IMR-90 (cell line): ENCODE measurements around the gene DCP2.
A peak's percentile ranks its signal among the peaks of the same experiment; 100 is the strongest.

Source experiments
- CEBPB ChIP-seq: IDR thresholded peaks from 2 replicates; pipeline ENCODE4 v1.6.1; 2012; ENCODE audit warnings: low read depth, low read length, improper control_type of control experiment
- CHD1 ChIP-seq: IDR thresholded peaks from 2 replicates; pipeline ENCODE4 v1.6.1; 2012; ENCODE audit warnings: low read depth, low read length, improper control_type of control experiment
- FOS ChIP-seq: fragments of 150-350 bp; IDR thresholded peaks from 2 replicates; pipeline ENCODE4 v1.6.1; 2016; ENCODE audit warnings: low read depth, low read length
- POLR2A ChIP-seq: IDR thresholded peaks from 2 replicates; pipeline ENCODE4 v1.6.1; 2012; ENCODE audit warnings: mild to moderate bottlenecking, low read depth, low read length
- RAD21 ChIP-seq: IDR thresholded peaks from 2 replicates; pipeline ENCODE4 v1.6.1; 2012; ENCODE audit warnings: low read length, improper control_type of control experiment
- RFX5 ChIP-seq: IDR thresholded peaks from 2 replicates; pipeline ENCODE4 v1.8.0; 2012; ENCODE audit warnings: low read depth, mild to moderate bottlenecking, low read length, moderate library complexity
- SMC3 ChIP-seq: fragments of 150-350 bp; IDR thresholded peaks from 2 replicates; pipeline ENCODE4 v1.6.1; 2016; ENCODE audit warnings: low read depth, mild to moderate bottlenecking, antibody characterized with exemption, low read length, moderate library complexity
- TF ChIP-seq, protein P1 (sequence below): conservative IDR thresholded peaks from 2 replicates; pipeline ENCODE4 v1.5.1; 2012; ENCODE audit warnings: mild to moderate bottlenecking, low read depth, low read length, improper control_type of control experiment

DNA sequence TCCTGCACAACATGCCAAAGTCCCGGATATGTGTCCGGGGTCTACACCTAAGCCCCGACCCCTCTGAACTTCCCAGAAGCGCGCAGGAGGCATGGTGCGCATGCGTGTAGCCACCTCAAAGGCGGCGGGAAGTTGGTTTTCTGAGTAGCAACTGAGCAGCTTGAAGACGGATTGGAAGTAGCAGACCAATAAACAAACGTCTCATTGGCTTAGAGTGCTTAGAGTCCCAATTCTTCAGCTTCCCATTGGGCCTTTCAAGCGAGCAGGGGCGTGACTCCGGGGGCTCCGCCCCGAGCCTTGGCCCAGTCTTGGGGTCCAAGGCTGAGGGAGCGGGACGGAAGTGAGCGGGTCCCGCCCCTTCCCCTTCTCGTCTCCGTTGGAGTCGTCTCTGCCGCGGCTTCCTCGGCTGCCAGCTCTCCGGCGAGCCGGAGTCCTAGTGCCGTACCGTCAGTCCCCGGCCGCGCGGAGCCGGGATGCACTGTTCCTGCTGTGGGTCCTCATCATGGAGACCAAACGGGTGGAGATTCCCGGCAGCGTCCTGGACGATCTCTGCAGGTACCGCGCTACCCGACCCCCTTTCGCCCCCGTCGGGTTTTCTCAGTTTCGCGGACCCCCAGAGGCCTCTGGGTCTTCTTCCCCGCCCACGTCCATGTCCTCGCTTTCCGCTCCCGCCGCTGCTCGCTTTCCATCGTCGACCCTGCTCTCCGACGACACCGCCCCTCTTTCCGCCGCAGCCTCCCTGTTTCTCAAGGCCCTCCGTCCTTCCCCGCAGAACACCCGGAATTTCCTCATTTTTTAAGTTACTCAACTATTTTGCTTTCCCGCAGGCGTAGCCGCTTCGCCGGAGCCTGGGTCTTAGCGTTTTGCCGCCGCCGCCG lies at the start of gene DCP2:
- TF ChIP-seq SMC3: no peak
- peak; percentile 82 for TF ChIP-seq POLR2A
- TF ChIP-seq, protein P1, sequence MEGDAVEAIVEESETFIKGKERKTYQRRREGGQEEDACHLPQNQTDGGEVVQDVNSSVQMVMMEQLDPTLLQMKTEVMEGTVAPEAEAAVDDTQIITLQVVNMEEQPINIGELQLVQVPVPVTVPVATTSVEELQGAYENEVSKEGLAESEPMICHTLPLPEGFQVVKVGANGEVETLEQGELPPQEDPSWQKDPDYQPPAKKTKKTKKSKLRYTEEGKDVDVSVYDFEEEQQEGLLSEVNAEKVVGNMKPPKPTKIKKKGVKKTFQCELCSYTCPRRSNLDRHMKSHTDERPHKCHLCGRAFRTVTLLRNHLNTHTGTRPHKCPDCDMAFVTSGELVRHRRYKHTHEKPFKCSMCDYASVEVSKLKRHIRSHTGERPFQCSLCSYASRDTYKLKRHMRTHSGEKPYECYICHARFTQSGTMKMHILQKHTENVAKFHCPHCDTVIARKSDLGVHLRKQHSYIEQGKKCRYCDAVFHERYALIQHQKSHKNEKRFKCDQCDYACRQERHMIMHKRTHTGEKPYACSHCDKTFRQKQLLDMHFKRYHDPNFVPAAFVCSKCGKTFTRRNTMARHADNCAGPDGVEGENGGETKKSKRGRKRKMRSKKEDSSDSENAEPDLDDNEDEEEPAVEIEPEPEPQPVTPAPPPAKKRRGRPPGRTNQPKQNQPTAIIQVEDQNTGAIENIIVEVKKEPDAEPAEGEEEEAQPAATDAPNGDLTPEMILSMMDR: no peak
- no peak for TF ChIP-seq RAD21
- TF ChIP-seq RFX5: peak; percentile 83
- TF ChIP-seq CEBPB: peak; percentile 45; the same call in 1 of the 2 replicates
- no peak for TF ChIP-seq CHD1
- no peak for TF ChIP-seq FOS
